DLD1 (cell line): ENCODE results near the gene WWTR1.

Source experiments
- in situ Hi-C: cut with HindIII; loops from 2 replicates; pipeline ENCODE4 v1.10.0; 2017; ENCODE audit warnings: low sequenced_read_pairs

WWTR1 gene

GRCh38 chr3:149625795-149626194, 32.0 kb downstream of the WWTR1 start:
- in situ Hi-C loops: no loop called here

DNA sequence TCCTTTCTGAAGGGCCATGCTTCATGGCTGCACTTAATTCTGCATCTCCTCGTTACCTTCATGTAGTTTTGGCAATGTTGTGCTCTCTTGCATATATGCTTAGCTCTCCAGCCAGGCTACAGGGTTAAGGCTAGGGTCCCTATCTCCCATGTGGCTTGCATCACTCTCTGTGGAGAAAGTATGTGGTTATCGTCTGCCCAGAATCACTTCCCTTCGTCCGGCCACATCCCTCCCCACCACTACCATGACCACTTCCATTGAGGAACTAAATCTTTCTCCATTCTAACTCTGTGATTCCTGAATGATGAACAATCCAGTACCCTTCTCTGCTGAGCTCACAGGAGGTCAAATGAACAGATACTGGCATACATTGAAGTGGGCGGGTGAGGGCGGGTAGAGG, 34.0 kb downstream of the WWTR1 start:
- in situ Hi-C loops: no loop called here

- in situ Hi-C loops: no loop called here
These were observed 36.4 kb downstream of the WWTR1 start for GRCh38 chr3:149621218-149622005.

DNA sequence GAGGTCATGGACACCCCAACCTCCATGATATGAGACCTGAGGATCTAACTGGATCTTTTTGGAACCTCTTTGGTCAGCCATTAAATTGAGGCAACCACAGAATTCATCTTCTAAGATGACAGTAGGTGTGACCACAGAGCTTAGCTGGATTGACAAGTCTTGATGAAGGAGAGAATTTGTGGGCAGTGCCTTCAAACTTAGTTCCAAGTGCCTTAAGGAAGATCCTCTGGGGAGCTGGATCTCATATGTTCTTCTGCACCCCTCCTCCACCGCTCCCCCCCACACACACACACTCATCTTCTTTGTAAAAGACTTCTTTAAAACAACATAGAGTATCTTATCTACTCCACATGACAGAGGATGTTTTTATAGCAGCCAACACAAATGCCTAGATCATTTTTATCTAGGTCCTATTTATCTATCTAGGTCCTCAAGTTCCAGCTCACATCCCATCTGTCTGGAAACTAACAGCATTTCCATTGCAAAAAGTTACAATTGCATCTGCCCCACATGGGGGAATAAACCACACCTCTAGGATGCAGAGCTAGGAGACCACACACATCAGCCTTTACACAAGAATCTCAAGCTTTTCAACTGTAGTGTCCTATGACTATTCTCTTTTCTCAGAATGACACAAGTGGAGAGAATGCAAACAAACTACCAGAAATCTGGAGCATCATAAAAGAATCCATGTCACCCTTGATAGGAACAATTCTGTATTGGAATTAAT, 37.4 kb downstream of the WWTR1 start:
- in situ Hi-C loops: no loop called here

DNA sequence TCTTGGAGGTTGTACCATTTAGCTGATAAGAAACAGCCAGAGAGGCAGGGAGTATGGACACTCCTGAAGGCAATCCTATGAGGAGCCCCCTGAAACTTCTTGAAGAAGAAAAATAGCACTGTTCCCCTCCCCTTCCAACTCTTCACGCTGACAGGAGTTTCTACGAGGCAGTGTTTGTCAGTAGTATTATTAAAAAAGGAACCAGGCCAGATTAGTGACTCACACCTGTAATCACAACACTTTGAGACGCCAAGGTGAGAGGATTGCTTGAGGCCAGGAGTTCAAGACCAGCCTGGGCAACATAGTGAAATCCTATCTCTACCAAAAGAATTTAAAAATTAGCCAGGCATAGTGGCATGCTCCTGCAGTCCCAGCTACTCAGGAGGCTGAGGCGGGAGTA, 38.7 kb downstream of the WWTR1 start:
- in situ Hi-C loops: no loop called here

DNA sequence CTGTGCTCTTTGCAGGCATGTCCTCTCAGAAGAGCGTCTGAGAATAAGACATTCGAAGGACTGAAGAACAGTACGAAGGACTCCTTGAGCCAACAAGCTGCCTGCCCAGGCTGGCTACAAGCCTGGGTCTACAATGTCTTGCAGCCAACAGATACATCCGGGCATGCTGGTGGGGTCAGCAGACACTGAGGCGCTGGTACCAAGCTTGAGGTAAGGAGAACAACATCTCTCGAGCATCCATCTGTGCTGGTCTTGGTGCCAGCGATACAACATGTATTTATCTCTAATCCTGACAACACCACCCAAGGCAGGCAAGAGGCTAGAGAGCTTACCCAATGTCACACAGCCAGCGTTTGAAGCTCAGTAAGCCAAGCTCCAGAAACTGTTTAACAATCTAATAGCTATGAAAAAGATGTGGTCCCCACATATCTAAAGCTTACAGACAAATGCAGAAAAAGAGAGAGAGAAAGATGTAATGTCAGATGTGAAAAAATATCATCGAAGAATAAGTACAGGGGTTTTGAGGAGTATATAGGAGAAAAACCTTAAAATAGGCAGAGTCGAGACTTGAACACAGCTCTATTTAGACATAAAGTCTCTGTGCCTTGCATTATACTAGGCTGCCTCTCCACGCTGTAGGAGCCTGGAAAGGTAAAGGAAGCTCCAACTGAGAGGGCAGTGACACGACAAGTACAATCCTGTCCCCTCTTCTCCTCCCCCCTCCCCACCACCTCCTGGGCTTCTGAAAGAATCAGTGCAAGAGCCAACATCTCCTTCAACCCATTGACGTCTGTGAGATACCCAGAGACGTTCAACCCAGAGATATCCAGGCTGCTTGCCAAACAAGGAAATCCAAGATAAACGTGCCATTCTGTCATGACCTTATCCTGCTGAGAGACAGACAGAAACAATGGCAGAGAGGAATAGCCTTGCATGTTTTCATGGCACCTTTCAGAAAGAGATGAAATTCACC, 39.4 kb downstream of the WWTR1 start:
- in situ Hi-C loops: no loop called here

GRCh38 chr3:149615731-149616221, 42.0 kb downstream of the WWTR1 start:
- in situ Hi-C loops: no loop called here

DNA sequence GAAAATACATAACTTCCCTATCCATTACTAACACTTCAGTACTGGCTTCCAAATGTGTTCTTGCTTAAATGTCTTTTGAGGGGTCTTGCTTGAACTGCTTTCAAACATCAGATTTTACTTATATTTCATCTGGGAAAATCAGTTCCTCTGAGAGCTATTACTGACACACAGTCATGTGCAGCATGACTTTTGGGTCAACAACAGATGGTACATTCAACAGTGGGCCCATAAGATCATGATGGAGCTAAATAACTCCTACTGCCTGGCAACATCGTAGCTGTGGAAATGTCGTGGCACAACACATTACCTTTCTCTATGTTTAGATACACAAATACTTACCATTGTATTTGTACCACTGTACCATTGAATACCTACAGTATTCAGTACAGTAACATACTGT, 43.8 kb downstream of the WWTR1 start:
- in situ Hi-C loops: no loop called here

DNA sequence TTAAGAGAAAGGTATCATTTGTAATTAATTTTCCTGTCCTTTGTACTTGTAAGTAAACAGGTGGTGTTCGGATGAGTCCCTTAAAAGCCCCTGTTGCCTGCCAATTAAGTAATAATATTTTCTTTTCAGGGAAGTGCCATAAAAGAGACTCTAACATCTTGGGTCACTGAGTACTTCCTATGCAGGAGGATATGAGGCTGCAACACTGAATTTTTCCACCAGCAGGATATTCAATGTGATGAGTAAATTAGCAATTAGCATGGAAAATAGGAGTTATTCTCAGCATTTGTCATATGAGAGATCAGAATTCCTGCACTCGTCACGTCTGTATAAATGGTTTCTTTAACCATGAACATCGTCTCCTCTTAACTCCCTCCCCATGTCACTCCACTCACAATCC, 45.4 kb downstream of the WWTR1 start:
- in situ Hi-C loops: no loop called here

- in situ Hi-C loops: no loop called here
These were observed 46.7 kb downstream of the WWTR1 start for GRCh38 chr3:149611149-149611548.

GRCh38 chr3:149610351-149611105, 47.3 kb downstream of the WWTR1 start:
- in situ Hi-C loops: no loop called here

DNA sequence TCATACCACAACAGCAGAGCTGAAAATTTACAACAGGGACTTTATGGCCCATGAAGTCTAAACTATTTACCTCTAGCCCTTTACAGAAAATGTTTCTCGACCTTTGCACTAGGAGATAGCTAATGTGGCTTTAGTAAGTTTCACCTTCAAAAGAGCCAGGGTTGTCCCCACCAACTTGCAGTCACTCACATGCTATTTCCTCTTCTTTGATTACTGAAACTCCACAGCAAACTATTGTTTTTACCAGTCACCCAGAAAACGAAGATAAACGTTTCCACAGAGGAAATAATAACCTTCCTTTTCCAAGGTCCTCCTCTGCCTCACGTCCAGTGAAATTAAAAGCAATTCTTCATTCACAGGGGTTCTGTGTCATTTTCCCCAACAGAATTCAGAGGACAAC, 48.2 kb downstream of the WWTR1 start:
- in situ Hi-C loops: no loop called here

GRCh38 chr3:149608987-149609386, 48.8 kb downstream of the WWTR1 start:
- in situ Hi-C loops: no loop called here

DNA sequence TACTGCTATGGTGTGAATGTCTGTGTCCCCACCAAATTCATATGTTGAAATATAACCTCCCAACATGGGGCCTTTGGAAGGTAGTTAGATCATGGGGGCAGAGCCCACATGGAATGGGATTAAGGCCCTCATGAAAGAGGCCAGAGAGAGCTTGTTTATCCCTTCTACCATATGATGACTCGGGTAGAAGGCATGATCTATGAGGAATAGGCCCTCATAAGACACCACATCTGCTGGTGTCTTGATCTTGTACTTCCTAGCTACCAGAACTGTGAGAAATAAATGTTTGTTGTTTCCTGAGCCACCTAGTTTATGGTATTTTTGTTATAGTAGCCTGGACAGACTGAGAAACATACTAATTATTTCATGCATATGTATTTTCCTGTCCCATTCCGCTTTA, 51.9 kb downstream of the WWTR1 start:
- in situ Hi-C loops: no loop called here

GRCh38 chr3:149604125-149604875, 53.5 kb downstream of the WWTR1 start:
- in situ Hi-C loops: no loop called here

GRCh38 chr3:149603126-149604074, 54.4 kb downstream of the WWTR1 start:
- in situ Hi-C loops: no loop called here

DNA sequence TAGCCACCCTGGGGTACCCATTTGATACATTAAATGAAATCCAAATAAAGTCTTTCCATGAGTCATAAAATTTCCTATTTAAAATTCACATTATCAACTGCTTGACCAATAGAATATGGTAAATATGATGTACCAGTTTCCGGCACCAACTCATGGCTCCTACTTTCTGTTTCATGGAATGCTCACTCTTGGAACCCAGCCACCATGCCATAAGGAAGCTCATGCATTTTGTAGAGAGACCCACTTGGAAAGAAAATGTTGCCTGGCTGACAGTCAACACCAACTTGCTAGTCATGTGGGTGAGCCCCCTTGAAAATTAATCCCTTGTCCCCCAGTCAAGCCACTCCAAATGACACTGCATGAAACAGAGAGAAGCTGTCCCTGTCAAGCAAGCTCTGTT, 57.2 kb downstream of the WWTR1 start:
- in situ Hi-C loops: no loop called here

DNA sequence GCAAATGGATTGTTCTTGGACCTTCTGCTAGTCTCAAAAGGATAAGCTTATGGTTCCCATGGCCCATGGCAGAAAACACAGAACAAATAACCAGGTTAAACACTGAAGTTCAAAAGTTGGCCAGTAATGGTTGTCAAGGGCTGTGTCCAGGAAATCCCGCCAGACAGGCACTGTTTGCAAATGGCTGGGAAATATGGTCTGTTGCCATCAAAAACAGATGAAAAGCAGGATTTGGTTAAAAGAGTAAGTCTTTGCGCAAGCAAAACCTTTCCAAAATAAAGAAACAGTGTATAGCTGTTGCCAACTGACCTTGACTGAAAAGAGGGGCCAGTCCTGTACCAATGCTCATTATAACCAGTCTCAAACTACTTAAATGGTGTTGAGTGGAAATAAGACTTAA, 58.6 kb downstream of the WWTR1 start:
- in situ Hi-C loops: no loop called here
